Mesenchymal stem cell (in vitro differentiated cells and primary cell): ENCODE results near the gene MATN1.
A peak's percentile ranks its signal among the peaks of the same experiment; 100 is the strongest.

ENCODE experiments used
- DNase-seq: peaks from one replicate; pipeline ENCODE4 v3.0.0-alpha.2; 2013
- H2AFZ ChIP-seq: one replicate; pipeline ENCODE4 v1.6.1; 2013; ENCODE audit warnings: low read depth, mild to moderate bottlenecking, control low read depth, inconsistent platforms, low read length, moderate library complexity
- H2AK5ac ChIP-seq: 2 replicates; pipeline ENCODE4 v1.6.1; 2013; ENCODE audit warnings: low read length, moderate library complexity, mild to moderate bottlenecking, inconsistent platforms; ENCODE audit not compliant: severe bottlenecking
- H2BK120ac ChIP-seq: one replicate; pipeline ENCODE4 v1.6.1; 2013; ENCODE audit warnings: low read depth, mild to moderate bottlenecking, inconsistent platforms, low read length, moderate library complexity
- H2BK12ac ChIP-seq, 2 experiments: one replicate each; pipeline ENCODE4 v1.6.1; 2013; ENCODE audit warnings: inconsistent platforms in 2 of 2, low read length in 2 of 2, mild to moderate bottlenecking in 2 of 2, moderate library complexity in 2 of 2, control low read depth in 1 of 2
- H2BK15ac ChIP-seq: one replicate; pipeline ENCODE4 v1.6.1; 2013; ENCODE audit warnings: mild to moderate bottlenecking, low read depth, inconsistent platforms; ENCODE audit not compliant: poor library complexity, severe bottlenecking
- H2BK5ac ChIP-seq: 2 replicates; pipeline ENCODE4 v1.6.1; 2013; ENCODE audit warnings: low read depth, mild to moderate bottlenecking, low read length, control low read depth, inconsistent platforms; ENCODE audit not compliant: poor library complexity, severe bottlenecking
- H3K14ac ChIP-seq, 2 experiments: one replicate each; pipeline ENCODE4 v1.6.1; 2013; ENCODE audit warnings: inconsistent platforms in 2 of 2, low read length in 2 of 2, control low read depth in 1 of 2, mild to moderate bottlenecking in 1 of 2, moderate library complexity in 1 of 2
- H3K18ac ChIP-seq, 2 experiments: one replicate each; pipeline ENCODE4 v1.6.1; 2013; ENCODE audit warnings: inconsistent platforms in 2 of 2, low read length in 2 of 2, control low read depth in 1 of 2, low read depth in 1 of 2, mild to moderate bottlenecking in 1 of 2
- H3K23ac ChIP-seq, 2 experiments: one replicate each; pipeline ENCODE4 v1.6.1; 2013; ENCODE audit warnings: inconsistent platforms in 2 of 2, low read length in 2 of 2, mild to moderate bottlenecking in 2 of 2, moderate library complexity in 2 of 2, control low read depth in 1 of 2
- H3K27ac ChIP-seq: 2 replicates; pipeline ENCODE4 v1.5.1; 2013; ENCODE audit warnings: mild to moderate bottlenecking, moderate library complexity, low read length, control low read depth, inconsistent platforms; ENCODE audit not compliant: poor library complexity, severe bottlenecking
- H3K27me3 ChIP-seq, 2 experiments: 2 replicates each; pipeline versions ENCODE4 v1.6.1 to v1.7.0; 2013; ENCODE audit warnings: low read length in 2 of 2, mild to moderate bottlenecking in 2 of 2, moderate library complexity in 2 of 2, control low read depth in 1 of 2, inconsistent platforms in 1 of 2; ENCODE audit not compliant: control insufficient read depth in 1 of 2, insufficient read depth in 1 of 2
- H3K36me3 ChIP-seq, 2 experiments: 2 replicates each; pipeline versions ENCODE4 v1.6.1 to v1.7.0; 2013; ENCODE audit warnings: low read length in 2 of 2, control low read depth in 1 of 2, inconsistent platforms in 1 of 2, low read depth in 1 of 2, mild to moderate bottlenecking in 1 of 2; ENCODE audit not compliant: insufficient read depth in 2 of 2, control insufficient read depth in 1 of 2
- H3K4ac ChIP-seq, 2 experiments: one replicate each; pipeline ENCODE4 v1.6.1; 2013; ENCODE audit warnings: inconsistent platforms in 2 of 2, low read length in 2 of 2, mild to moderate bottlenecking in 2 of 2, moderate library complexity in 2 of 2, control low read depth in 1 of 2, low read depth in 1 of 2
- H3K4me1 ChIP-seq: 2 replicates; pipeline ENCODE4 v1.6.1; 2013; ENCODE audit warnings: low read depth, low read length, control low read depth; ENCODE audit not compliant: control insufficient read depth, insufficient read depth
- H3K4me2 ChIP-seq: 2 replicates; pipeline ENCODE4 v1.6.1; 2013; ENCODE audit warnings: low read length, mild to moderate bottlenecking, inconsistent platforms; ENCODE audit not compliant: poor library complexity, severe bottlenecking
- H3K4me3 ChIP-seq, 2 experiments: 2 replicates each; pipeline versions ENCODE4 v1.5.1 to v1.7.0; 2013; ENCODE audit warnings: low read length in 2 of 2, mild to moderate bottlenecking in 2 of 2, control low read depth in 1 of 2, low read depth in 1 of 2; ENCODE audit not compliant: insufficient read depth in 1 of 2
- H3K79me1 ChIP-seq: replicated peaks from 2 replicates; pipeline ENCODE4 v1.6.1; 2013; ENCODE audit warnings: mild to moderate bottlenecking, control low read depth, low read length, inconsistent platforms; ENCODE audit not compliant: poor library complexity, severe bottlenecking
- H3K9ac ChIP-seq: 2 replicates; pipeline ENCODE4 v1.7.0; 2013; ENCODE audit warnings: mild to moderate bottlenecking, low read length, moderate library complexity
- H3K9me3 ChIP-seq: 2 replicates; pipeline ENCODE4 v1.7.0; 2013; ENCODE audit warnings: mild to moderate bottlenecking, low read length; ENCODE audit not compliant: control insufficient read depth
- H4K8ac ChIP-seq: one replicate; pipeline ENCODE4 v1.6.1; 2013; ENCODE audit warnings: inconsistent platforms, mild to moderate bottlenecking, low read length, moderate library complexity
- H4K91ac ChIP-seq: one replicate; pipeline ENCODE4 v1.6.1; 2013; ENCODE audit warnings: mild to moderate bottlenecking, low read length, inconsistent platforms
- WGBS: methylation state at CpG from one replicate; pipeline ENCODE4 v1.1.7; 2013; ENCODE audit warnings: mixed read lengths; 5-methylcytosine and 5-hydroxymethylcytosine counted together

MATN1 gene

GRCh38 chr1:30738040-30738714 is 14.8 kb upstream of the MATN1 start:
- Histone ChIP-seq H3K79me1 (no peaks in the 10 kb centered on the region), H3K18ac (no peak overlapping the region), H3K27ac (no peak overlapping the region), H2BK12ac (no peak overlapping the region), H3K4ac (no peak overlapping the region), H3K9ac (no peak overlapping the region), H3K27me3 (peaks cover 0 to 71% of the 10 kb centered on the region in 2 experiments), H3K4me1 (peaks cover 15% of the 10 kb centered on the region), H2BK15ac (no peak overlapping the region), H3K4me3 (no peak overlapping the region), H2BK120ac (no peak overlapping the region), H3K9me3 (peaks cover 6% of the 10 kb centered on the region), H2AFZ (no peak overlapping the region), H2AK5ac (peak overlapping the region; percentile 2), H3K36me3 (no peaks in the 10 kb centered on the region), H4K91ac (no peak overlapping the region), H3K23ac (no peak overlapping the region), H4K8ac (no peak overlapping the region), H2BK5ac (no peak overlapping the region), H3K4me2 (no peak overlapping the region), H3K14ac (no peak overlapping the region)
- DNase-seq: no peak
- WGBS: 85% methylated on average over 5 of the region's 5 CpGs

- no peak overlapping the region for H2BK12ac ChIP-seq
- no peak overlapping the region for H2AFZ ChIP-seq
- peak overlapping the region; percentile 9 for H4K91ac ChIP-seq
- no peak overlapping the region for H3K4me2 ChIP-seq
- H3K4me1 ChIP-seq: peaks cover 18% of the 10 kb centered on the region
- H3K23ac ChIP-seq: no peak overlapping the region
- H3K27me3 ChIP-seq: peaks cover 0 to 68% of the 10 kb centered on the region in 2 experiments
- no peak overlapping the region for H2BK15ac ChIP-seq
- H2AK5ac ChIP-seq: no peak overlapping the region
- H3K9me3 ChIP-seq: peaks cover 6% of the 10 kb centered on the region
- H3K27ac ChIP-seq: no peak overlapping the region
- no peak overlapping the region for H3K4ac ChIP-seq
- no peak overlapping the region for H3K9ac ChIP-seq
- H4K8ac ChIP-seq: no peak overlapping the region
- WGBS: 95% methylated on average over 13 of the region's 14 CpGs
- no peak overlapping the region for H3K4me3 ChIP-seq
- H2BK5ac ChIP-seq: no peak overlapping the region
- no peak overlapping the region for H3K14ac ChIP-seq
- H2BK120ac ChIP-seq: no peak overlapping the region
- DNase-seq: no peak
- no peaks in the 10 kb centered on the region for H3K79me1 ChIP-seq
- H3K18ac ChIP-seq: no peak overlapping the region
- no peaks in the 10 kb centered on the region for H3K36me3 ChIP-seq
Observed at GRCh38 chr1:30737357-30738039, 14.1 kb upstream of the MATN1 start.

GRCh38 chr1:30735668-30736498 is 12.5 kb upstream of the MATN1 start:
- Histone ChIP-seq H3K4ac (no peak overlapping the region), H4K91ac (no peak overlapping the region), H3K4me1 (peaks cover 15% of the 10 kb centered on the region), H3K14ac (no peak overlapping the region), H2BK5ac (no peak overlapping the region), H2BK12ac (no peak overlapping the region), H3K27me3 (peaks cover 0 to 61% of the 10 kb centered on the region in 2 experiments), H4K8ac (no peak overlapping the region), H3K4me3 (no peak overlapping the region), H3K27ac (no peak overlapping the region), H3K4me2 (no peak overlapping the region), H3K18ac (no peak overlapping the region), H2BK15ac (no peak overlapping the region), H3K23ac (no peak overlapping the region), H3K9me3 (peaks cover 6% of the 10 kb centered on the region), H3K36me3 (no peaks in the 10 kb centered on the region), H2AK5ac (no peak overlapping the region), H2BK120ac (no peak overlapping the region), H2AFZ (no peak overlapping the region), H3K79me1 (no peaks in the 10 kb centered on the region), H3K9ac (no peak overlapping the region)
- DNase-seq: no peak
- WGBS: 91% methylated on average over 5 of the region's 6 CpGs

GRCh38 chr1:30735124-30735523 is 11.7 kb upstream of the MATN1 start:
- Histone ChIP-seq H2BK120ac (no peak overlapping the region), H3K4me3 (no peak overlapping the region), H3K27me3 (peaks cover 0 to 63% of the 10 kb centered on the region in 2 experiments), H2BK5ac (no peak overlapping the region), H3K4me1 (peaks cover 18% of the 10 kb centered on the region), H4K91ac (no peak overlapping the region), H3K23ac (no peak overlapping the region), H3K27ac (no peak overlapping the region), H3K79me1 (no peaks in the 10 kb centered on the region), H3K36me3 (no peaks in the 10 kb centered on the region), H3K9ac (no peak overlapping the region), H4K8ac (no peak overlapping the region), H2AK5ac (no peak overlapping the region), H3K4ac (no peak overlapping the region), H3K14ac (no peak overlapping the region), H2AFZ (no peak overlapping the region), H2BK15ac (no peak overlapping the region), H3K4me2 (no peak overlapping the region), H3K18ac (no peak overlapping the region), H2BK12ac (no peak overlapping the region), H3K9me3 (peaks cover 6% of the 10 kb centered on the region)
- no peak for DNase-seq
- 91% methylated on average over 6 of the region's 6 CpGs for WGBS
